K562 (cell line): ENCODE measurements around the gene RYR3. TPM values are rescaled to one million over a fixed set of nuclear protein-coding genes. Genes with fewer than 3 reads are reported as not detected.

ENCODE experiments used
- CBFA2T3 ChIP-seq: fragments of 450-650 bp; IDR thresholded peaks from 2 replicates; pipeline ENCODE4 v1.6.1; 2017
- DLX4 ChIP-seq: fragments of 250-450 bp; sonication (Bioruptor Pico); IDR thresholded peaks from 2 replicates; pipeline ENCODE4 v1.6.1; 2021; ENCODE audit warnings: mild to moderate bottlenecking
- GABPA ChIP-seq: fragments of 200-800 bp; sonication (Bioruptor generic); conservative IDR thresholded peaks from 2 replicates; pipeline ENCODE4 v1.6.1; 2016; ENCODE audit warnings: low read depth, missing genetic modification characterization, missing compliant biosample characterization
- GTF3C2 ChIP-seq: IDR thresholded peaks from 3 replicates; pipeline ENCODE4 v1.6.1; 2011; ENCODE audit warnings: borderline replicate concordance, mild to moderate bottlenecking, moderate library complexity; ENCODE audit not compliant: insufficient read length; ENCODE audit errors: extremely low read depth
- HNRNPH1 ChIP-seq: fragments of 200-400 bp; formaldehyde crosslinking; optimal IDR thresholded peaks from 2 replicates; pipeline ENCODE3; 2017; ENCODE audit warnings: low read depth, mild to moderate bottlenecking, low read length, moderate library complexity
- JUN ChIP-seq, 2 experiments: sonication (generic) in 1 of 2; formaldehyde crosslinking in 1 of 2; IDR thresholded peaks; 2 replicates each; pipeline versions ENCODE4 v1.6.1 to v1.8.0; 2012 to 2022; ENCODE audit warnings: borderline replicate concordance in 2 of 2, mild to moderate bottlenecking in 2 of 2, improper control_type of control experiment in 1 of 2, low read depth in 1 of 2, low read length in 1 of 2, missing genetic modification reagents in 1 of 2
- NCOA6 ChIP-seq: fragments of 450-650 bp; IDR thresholded peaks from 2 replicates; pipeline ENCODE4 v1.6.1; 2017; ENCODE audit warnings: mild to moderate bottlenecking
- SAFB ChIP-seq: fragments of 200-400 bp; formaldehyde crosslinking; IDR thresholded peaks from 2 replicates; pipeline ENCODE4 v1.6.1; 2017; ENCODE audit warnings: low read depth, low read length, borderline replicate concordance
- SRSF3 ChIP-seq: fragments of 200-400 bp; formaldehyde crosslinking; IDR thresholded peaks from 2 replicates; pipeline ENCODE4 v1.6.1; 2016; ENCODE audit warnings: mild to moderate bottlenecking, low read length, moderate library complexity; ENCODE audit not compliant: insufficient read depth
- ZNF740 ChIP-seq, 3 experiments: fragments of 200-800 bp in 1 of 3; sonication (Bioruptor generic) in 1 of 3; sonication (generic) in 1 of 3; formaldehyde crosslinking in 1 of 3; IDR thresholded peaks; 2 replicates each; pipeline versions ENCODE4 v1.6.1 to v1.8.0; 2016 to 2022; ENCODE audit warnings: mild to moderate bottlenecking in 2 of 3, missing compliant biosample characterization in 2 of 3, missing genetic modification characterization in 2 of 3, missing genetic modification reagents in 1 of 3
- polyA plus RNA-seq, 8 experiments: library from polyadenylated mRNA; depleted of rRNA in 4 of 8; stranded (reverse) in 5 of 8; unstranded in 3 of 8; fragments of >200 nt; fragmentation: Nextera tagmentation in 2 of 8; fragmentation: Illumina TruSeq in 1 of 8; extraction: Ambion mirVana in 2 of 8; extraction: Trizol in 1 of 8; gene quantifications; 2 replicates each; pipeline versions ENCODE4 v1.2.1 to v1.2.3, GENCODE V29; 2011 to 2014; ENCODE audit warnings: inconsistent platforms in 1 of 8, missing spikeins in 1 of 8
- total RNA-seq, 7 experiments: library from RNA; depleted of rRNA in 6 of 7; stranded (reverse); fragments of >200 nt in 6 of 7; fragmentation: Illumina TruSeq in 2 of 7; extraction: Trizol in 2 of 7; gene quantifications; 2 replicates each; pipeline versions ENCODE4 v1.2.1 to v1.2.3, GENCODE V29; 2011 to 2021; ENCODE audit warnings: low replicate concordance in 1 of 7

Gene RYR3
- total and polyA plus RNA-seq, 9 of the 15 experiments (the other 6 are each of a cell fraction or from before 2014, with no cell fraction given) = 0.04 TPM; not detected in 8

GRCh38 chr15:33458421-33458820, 147.7 kb downstream of the RYR3 start (continued):
- TF ChIP-seq GTF3C2 (no peak), SAFB (no peak), NCOA6 (no peak), CBFA2T3 (no peak), ZNF740 (CRISPR knock-in tag; IDR thresholded peaks at IDR 0.05) (no peak), ZNF740 (tag; IDR thresholded peaks at IDR 0.05) (no peak), DLX4 (CRISPR knock-in tag) (no peak), GABPA (tag) (no peak), SRSF3 (no peak), JUN (IDR thresholded peaks at IDR 0.05; ENCODE audit: borderline replicate concordance, low read depth, low read length) (no peak), JUN (CRISPR knock-in tag; IDR thresholded peaks at IDR 0.05; ENCODE audit: borderline replicate concordance) (no peak), HNRNPH1 (no peak)
